ENCODE data around the gene CRABP1.
"Not testable (repeated sequence)": the region's sequence is repeated elsewhere in the genome, so short reads cannot be mapped to it uniquely, and the experiment has no call there.

Gene CRABP1

DNA sequence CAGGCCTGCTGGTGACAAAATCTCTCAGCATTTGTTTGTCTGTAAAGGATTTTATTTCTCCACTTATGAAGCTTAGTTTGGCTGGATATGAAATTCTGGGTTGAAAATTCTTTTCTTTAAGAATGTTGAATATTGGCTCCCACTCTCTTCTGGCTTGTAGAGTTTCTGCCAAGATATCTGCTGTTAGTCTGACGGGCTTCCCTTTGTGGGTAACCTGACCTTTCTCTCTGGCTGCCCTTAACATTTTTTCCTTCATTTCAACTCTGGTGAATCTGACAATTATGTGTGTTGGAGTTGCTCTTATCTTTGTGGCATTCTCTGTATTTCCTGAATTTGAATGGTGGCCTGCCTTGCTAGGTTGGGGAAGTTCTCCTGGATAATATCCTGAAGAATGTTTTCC, 40.0 kb downstream of the CRABP1 start:
- DNase-seq = not testable (repeated sequence)

DNA sequence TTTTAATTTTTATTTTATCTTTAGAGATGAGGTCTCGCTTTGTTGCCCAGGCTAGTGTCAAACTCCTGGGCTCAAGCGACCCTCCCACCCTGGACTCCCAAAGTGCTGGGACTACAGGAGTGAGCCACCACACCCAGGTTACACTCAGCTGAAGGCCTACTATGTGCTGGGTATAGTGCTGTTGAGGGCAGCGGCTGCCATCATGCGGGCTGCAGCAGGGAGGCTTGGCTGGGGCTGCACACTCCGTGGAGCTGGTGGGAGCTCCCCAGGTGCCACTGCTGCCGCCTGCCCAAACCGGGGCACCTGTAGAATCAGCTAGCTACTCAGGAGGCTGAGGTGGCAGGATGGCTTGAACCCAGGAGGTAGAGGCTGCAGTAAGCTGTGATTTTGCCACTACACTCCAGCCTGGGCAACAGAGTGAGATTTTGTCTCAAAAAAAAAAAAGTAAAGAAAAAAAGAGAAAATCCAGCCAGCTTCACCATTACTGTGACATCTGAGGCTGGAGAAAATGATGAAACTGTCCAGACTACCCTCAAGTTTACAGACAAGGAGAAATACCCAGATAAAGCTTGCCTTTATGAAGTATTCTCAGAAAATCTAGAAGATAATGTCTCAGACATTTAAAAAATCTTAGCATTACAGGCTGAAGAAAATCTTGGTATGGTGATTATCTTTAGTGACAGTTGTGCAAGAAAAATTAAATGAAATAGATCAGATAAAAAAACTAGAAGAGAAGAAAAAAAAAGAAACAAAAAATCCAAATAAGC, 42.1 kb downstream of the CRABP1 start:
- DNase-seq = no peak

DNA sequence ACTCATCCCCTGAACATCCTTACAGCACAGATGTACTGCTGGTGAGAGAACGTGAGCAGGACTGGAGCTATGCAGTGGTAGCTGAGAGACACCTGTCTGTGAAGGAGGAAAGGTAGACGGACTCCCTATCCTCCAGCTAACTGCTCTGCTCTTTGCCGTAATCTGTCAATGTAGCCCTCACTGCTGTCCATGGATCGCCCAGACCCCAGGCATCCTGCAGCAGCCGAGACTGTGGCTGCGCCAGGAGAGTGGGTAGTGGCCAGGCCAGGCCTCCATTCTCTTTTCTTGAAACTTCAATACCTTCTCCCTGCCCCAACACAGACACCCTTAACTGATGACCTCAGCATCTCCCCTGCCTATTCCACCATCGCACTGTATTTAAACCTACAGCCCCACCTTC, 44.5 kb downstream of the CRABP1 start:
- no peak for DNase-seq

DNA sequence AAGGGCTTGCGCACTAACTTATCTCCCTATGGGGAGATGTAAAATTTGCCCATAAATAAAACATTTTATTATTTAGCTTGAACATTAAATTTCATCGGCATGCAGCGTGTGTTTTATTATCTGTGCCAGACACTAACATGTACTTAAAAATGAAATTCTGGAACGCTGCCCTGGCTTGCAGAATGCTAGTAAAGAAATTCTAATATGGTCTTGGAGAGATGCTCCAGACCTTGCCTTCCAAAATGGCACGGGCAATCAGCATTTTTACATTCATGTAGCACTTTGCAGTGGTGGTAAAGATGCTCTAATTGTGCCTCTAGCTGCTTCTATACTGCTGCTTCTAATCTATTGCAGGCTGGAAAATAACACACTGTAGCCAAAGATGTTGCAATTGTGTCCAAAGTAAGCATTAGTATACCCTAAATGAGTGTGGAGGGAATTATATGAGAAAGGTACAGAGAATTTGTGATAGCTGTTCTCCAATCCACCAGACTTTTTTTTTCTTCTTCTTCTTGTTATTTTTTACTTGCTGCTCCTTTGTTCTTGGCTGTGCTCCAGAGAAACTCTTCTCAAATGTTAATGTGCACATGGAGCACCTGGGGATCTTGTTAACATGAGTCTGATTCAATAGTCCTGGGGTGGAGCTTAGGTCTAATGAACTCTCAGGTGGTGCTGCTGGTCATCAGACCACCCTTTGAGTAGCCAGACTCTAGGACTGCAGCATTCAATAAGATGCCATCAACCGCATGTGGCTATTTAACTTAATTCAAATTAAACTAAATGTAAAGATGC, 47.3 kb downstream of the CRABP1 start:
- DNase-seq = no peak

- DNase-seq = no peak
These were observed 48.7 kb downstream of the CRABP1 start for GRCh38 chr15:78388865-78389264.

- no peak for DNase-seq
These were observed 49.2 kb downstream of the CRABP1 start for GRCh38 chr15:78389322-78389721.

DNA sequence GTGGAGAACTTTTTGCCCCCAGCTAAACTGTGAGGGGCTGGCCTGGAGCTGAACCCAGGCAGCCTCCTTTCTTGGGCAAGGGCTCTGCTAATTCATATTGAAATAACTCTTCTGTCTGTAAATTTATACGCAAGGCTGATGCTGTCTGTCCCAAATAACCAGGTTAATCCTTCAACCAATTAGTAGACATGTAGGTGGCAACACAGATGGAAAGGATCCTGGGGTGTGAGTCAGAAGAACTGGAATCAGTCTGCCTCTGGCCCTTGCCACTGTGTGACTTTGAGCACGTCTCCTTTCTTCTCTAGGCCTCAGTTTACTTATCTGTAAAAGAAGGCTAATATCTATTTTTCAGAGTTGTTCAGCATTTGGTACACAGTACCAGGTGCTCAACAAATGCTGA, 49.6 kb downstream of the CRABP1 start:
- DNase-seq = no peak

- no peak for DNase-seq
These were observed 50.1 kb downstream of the CRABP1 start for GRCh38 chr15:78390242-78390641.

- no peak for DNase-seq
These were observed 50.7 kb downstream of the CRABP1 start for GRCh38 chr15:78390826-78391225.

GRCh38 chr15:78391781-78392180, 51.6 kb downstream of the CRABP1 start:
- DNase-seq = no peak

- no peak for DNase-seq
These were observed 52.3 kb downstream of the CRABP1 start for GRCh38 chr15:78392430-78392829.

- no peak for DNase-seq
These were observed 53.0 kb downstream of the CRABP1 start for GRCh38 chr15:78393137-78393536.

- no peak for DNase-seq
These were observed 53.9 kb downstream of the CRABP1 start for GRCh38 chr15:78394026-78394425.

- no peak for DNase-seq
These were observed 54.9 kb downstream of the CRABP1 start for GRCh38 chr15:78394981-78395616.

DNA sequence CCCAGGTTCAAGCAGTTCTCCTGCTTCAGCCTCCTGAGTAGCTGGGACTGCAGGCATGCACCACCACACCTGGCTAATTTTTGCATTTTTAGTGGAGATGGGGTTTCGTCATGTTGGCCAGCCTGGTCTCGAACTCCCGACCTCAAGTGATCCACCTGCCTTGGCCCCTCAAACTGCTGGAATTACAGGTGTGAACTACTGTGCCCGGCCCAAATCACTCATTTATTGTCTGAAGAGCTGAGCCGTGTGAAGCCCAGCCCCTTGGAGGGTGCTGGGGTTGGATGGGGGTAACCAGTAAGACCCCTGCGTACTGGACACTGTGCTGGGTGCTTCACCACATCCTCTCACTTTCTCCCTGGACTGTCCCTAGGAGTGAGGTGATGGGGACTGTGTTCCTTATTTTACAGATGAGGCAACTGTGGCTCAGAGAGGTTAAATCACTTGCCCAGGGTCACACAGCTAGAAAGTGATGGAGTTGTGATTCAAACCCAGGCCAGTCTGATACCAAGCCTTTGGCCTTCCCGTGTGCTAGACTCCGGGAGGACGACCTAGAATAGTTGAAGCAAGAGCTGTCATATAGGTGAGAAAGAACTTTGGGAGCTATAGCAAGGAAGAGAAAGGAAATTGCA, 56.1 kb downstream of the CRABP1 start:
- DNase-seq = no peak

- DNase-seq = no peak
These were observed 56.8 kb downstream of the CRABP1 start for GRCh38 chr15:78396976-78397375.

DNA sequence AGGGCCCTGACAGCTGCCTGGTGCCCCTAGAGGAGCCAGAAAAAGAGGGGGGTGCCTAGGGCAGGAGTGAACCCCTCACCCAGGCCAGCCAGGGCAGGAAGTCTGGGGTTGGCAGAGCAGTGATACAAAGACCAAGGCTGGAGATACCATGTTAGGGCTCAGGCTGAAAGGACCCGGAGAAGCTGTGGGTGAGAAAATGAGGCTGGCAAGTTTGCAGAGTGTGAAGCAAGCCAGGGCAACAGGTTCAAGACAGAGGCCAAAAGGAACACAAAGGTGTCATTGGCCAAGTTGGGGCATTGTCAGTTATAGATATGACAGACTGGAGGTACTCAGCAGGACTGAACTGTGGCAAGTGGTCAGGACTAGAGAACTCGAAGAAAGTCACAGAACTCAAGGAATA, 57.2 kb downstream of the CRABP1 start:
- DNase-seq = no peak

Measured in DMS 273 treated with DMSO at 0.1 percent for 48 hours (cell line).